GM19023 (cell line): ENCODE measurements around the gene FAM124B.
"Not testable (repeated sequence)": the region's sequence is repeated elsewhere in the genome, so short reads cannot be mapped to it uniquely, and the experiment has no call there.

ENCODE experiments used
- ATAC-seq: cut with Tn5 transposase; IDR thresholded peaks from one replicate; pipeline ENCODE4 v1.9.1; 2021; ENCODE audit warnings: mild to moderate bottlenecking, moderate library complexity; ENCODE audit not compliant: unreplicated experiment

The FAM124B gene

DNA sequence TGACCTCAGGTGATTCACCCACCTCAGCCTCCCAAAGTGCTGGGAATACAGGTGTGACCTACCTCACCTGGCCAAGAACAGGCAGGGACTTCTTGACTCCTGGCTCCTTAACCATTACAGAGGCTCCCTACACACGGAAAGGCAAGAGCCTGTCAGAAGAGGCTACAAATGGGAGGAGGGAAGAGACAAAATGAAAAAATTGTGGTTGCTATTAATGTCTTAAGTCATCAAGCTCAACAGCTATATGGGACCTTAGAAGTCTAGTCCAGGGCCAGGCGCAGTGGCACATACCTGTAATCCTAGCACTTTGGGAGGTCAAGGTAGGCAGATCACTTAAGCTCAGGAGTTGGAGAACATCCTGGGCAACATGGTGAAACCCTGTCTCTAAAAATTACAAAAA, 11.5 kb upstream of the FAM124B start:
- no peak for ATAC-seq

DNA sequence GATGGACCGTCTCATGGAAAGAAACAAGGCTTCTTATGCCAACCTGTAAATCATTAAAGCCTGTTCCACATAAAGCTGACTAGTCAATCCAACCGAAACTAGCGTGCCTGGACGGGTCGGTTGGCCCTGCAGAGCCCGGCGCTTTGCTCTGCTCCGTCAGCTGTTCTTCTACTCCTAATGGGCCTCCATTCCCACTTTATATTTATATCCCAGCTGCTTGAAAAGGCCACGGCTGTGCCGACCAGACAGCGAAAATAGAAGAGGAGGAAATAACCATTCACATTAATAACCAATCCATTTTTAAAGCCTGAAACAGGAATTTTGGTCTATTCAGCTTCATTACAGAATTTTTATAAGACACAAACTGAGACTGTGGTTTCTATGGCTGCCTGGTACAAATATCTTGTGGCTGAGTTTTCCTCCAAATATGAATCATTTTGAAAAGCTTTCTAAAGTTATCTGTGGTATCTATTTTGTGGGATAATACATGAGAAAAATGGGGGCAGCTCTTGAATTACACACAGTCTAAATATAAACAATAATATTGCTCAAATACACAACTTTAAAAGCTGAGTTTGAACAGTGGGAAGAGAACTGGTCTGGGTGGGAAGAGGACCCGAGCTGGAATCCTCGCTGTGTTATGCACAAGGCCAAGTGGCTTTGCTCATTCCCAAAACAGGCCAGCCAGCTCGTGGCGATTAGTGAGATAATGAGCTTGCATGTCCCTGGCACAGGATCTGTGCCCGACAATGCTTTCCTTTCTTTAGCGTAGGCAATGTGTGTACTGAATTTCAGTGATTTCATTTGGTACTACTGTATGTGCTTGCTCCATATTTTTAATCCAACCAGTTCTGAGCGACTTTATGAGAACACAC, 10.5 kb upstream of the FAM124B start:
- no peak for ATAC-seq

DNA sequence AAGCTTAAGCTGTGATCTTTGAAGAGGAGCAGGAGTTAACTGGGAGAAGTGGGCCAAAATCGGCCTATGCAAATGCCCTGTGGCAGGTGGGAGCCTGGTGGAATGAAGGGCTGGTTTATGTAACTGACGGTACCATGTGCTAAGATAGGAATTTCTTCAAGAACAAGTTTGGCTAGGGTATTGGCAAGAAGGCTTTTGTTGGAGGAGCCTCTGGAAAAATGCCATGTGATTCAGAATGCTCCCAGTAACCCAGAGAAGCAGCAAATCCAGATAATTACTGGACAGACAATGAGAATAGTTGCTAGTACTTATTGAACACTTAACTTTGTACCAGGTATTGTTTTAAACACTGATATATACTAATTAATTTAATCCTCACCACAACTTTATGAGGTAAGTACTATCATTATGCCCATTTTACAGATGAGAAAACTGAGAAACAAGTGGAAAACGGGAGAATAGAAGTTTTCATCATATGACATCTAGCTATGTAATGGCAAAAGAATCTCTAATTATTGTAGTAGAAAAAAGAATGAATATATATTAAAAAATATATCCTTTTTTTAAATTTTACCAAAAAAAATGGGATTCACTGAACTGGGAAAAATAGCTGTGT, 9.1 kb upstream of the FAM124B start:
- no peak for ATAC-seq

- no peak for ATAC-seq
Measured at GRCh38 chr2:224408676-224409075, 6.8 kb upstream of the FAM124B start.

DNA sequence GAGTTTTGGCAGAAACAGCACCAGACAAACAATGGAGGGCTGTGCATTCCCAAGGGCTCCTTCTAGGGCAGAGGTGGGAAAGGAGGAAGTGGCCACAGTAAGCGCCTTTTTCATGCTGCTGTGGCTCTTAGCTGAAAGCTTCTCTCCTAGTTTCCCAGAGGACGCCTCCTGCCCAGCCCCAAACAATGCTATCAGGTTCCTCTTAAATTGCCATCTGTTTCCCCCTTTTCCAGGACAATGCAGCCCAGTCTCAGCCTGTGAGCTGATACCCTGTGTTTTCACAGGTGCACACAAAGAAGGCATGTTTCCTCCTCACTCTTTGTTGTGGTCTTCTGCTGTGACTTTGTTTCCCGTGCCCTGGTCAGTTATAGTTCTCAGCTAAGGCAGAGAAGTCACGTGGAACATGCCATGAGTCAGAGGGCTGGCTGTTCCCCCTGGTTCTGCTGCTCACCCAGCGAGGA, 5.4 kb upstream of the FAM124B start:
- ATAC-seq: no peak

GRCh38 chr2:224405841-224406370, 4.0 kb upstream of the FAM124B start:
- no peak for ATAC-seq

- ATAC-seq: no peak
Measured at GRCh38 chr2:224405412-224405811, 3.5 kb upstream of the FAM124B start.

GRCh38 chr2:224404796-224405195, 2.9 kb upstream of the FAM124B start:
- ATAC-seq: no peak

DNA sequence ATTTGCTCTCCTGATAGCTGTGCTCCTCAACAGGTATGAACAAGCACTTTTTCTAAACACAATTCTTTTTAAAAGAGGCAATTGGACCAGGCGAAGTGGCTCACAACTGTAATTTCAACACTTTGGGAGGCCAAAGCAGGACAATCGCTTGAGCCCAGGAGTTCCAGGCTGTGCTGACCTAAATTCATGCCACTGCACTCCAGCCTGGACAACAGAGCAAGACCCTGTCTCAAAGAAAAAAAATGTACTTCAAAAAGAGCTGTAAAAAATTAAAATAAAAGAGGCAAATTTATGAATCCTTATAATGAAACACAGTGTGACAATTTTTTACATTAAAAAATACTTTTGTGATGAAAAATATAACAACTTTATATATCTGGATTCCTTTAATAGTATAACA, 1.8 kb upstream of the FAM124B start:
- ATAC-seq: no peak

GRCh38 chr2:224400886-224401632, 848 bp downstream of the FAM124B start:
- no peak for ATAC-seq

- ATAC-seq: no peak
Measured at GRCh38 chr2:224400174-224400810, 1.6 kb downstream of the FAM124B start.

GRCh38 chr2:224398289-224398688, 3.6 kb downstream of the FAM124B start:
- no peak for ATAC-seq

- ATAC-seq: not testable (repeated sequence)
Measured at GRCh38 chr2:224397100-224397499, 4.8 kb downstream of the FAM124B start.

- no peak for ATAC-seq
Measured at GRCh38 chr2:224395620-224396390, 6.1 kb downstream of the FAM124B start.

DNA sequence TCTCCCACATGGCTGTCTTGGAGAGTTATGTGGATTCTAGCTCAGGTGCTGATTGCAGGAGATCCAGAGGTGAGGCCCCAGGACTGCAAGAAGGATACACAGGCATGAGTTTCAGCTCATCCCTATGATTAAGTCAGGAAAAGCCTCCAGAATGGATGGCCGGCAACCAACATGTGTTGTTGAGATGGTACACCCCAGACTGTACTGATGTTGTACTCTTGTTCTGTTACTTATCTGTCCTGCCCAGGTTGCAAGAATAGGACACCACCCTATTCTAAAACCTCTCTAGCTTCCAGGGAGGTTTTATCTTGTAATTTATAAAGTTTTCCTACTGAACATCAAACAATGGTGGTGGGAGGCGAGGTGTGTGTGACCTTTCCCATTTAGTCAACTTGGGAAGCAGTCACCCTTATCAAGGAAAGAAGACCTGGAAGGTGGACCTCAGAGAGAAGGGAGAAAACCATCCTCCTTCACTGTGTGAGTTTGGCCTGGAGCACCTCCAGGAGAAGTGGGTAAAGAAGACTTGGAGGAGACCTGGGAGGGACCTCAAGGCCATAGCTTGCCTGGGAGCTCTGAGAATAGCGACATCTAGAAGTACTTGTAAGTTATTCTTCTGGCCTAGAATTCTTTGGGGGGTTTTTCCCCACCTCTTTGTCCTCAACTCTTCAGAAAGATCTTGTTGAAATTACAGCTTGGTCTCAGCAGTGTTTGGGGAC, 8.6 kb downstream of the FAM124B start:
- ATAC-seq: no peak

- no peak for ATAC-seq
Measured at GRCh38 chr2:224392545-224392944, 9.4 kb downstream of the FAM124B start.

GRCh38 chr2:224389317-224389716, 12.6 kb downstream of the FAM124B start:
- no peak for ATAC-seq

DNA sequence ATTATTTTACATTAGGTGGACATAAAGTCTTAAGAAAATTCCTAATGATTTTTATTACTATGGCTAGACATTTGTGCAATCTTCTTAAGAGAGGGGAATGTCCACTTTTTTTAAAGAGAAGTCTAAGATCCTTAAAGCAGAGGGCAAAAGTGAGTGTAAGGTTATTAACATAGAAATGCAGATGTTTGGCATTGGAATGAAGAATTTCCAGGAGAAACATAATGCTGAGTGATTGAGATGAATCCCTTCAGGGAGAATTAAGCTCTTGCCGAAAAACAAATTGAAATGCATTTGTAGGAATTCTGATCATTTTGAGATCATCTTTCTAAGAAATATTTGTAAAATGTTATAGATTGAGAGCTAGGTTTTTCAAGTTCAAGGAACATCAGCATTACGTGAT, 15.0 kb downstream of the FAM124B start:
- no peak for ATAC-seq

- no peak for ATAC-seq
Measured at GRCh38 chr2:224382973-224383555, 18.8 kb downstream of the FAM124B start.
